Right atrium auricular region (tissue), 2 donors: ENCODE measurements around the gene TBX15. TPM values are rescaled to one million over a fixed set of nuclear protein-coding genes. Genes with fewer than 3 reads are reported as not detected.

ENCODE experiments used
- DNase-seq: peaks from one replicate; pipeline ENCODE4 v3.0.0-alpha.2; 2019; ENCODE audit warnings: low spot score
- H3K27ac ChIP-seq, 2 donors: fragments of 200-600 bp; sonication (generic); 1 replicate in 1 of 2; 2 replicates in 1 of 2; pipeline ENCODE4 v1.5.1; 2016 to 2019
- H3K27me3 ChIP-seq, 2 donors: fragments of 200-600 bp; sonication (generic); one replicate each; pipeline versions ENCODE4 v1.5.1 to v1.6.0; 2017 to 2019
- H3K36me3 ChIP-seq: fragments of 200-600 bp; sonication (generic); one replicate; pipeline ENCODE4 v1.5.1; 2016
- H3K4me1 ChIP-seq, 2 donors: fragments of 200-600 bp; sonication (generic); one replicate each; pipeline versions ENCODE4 v1.5.1 to v1.6.0; 2017 to 2019
- H3K4me3 ChIP-seq, 2 donors: fragments of 200-600 bp; sonication (generic); 1 replicate in 1 of 2; 2 replicates in 1 of 2; pipeline ENCODE4 v1.5.1; 2017 to 2019; ENCODE audit warnings: mild to moderate bottlenecking in 1 of 2, moderate library complexity in 1 of 2
- H3K9me3 ChIP-seq, 2 donors: fragments of 200-600 bp; sonication (generic); one replicate each; pipeline ENCODE4 v1.5.1; 2019
- total RNA-seq, 2 donors: library from RNA; depleted of rRNA; stranded (reverse); fragments of >200 nt; gene quantifications; one replicate each; pipeline ENCODE4 v1.1.0, GENCODE V29; 2016
- TF ChIP-seq, protein P1 (sequence below), 2 donors: fragments of 200-600 bp; sonication (generic); IDR thresholded peaks; one replicate each; pipeline ENCODE4 v1.5.1; 2019; ENCODE audit warnings: antibody characterized with exemption in 2 of 2

Gene TBX15
- total RNA-seq, 2 donors from 2014 or later, result 2.1 to 3.6 TPM

GRCh38 chr1:118931876-118932275 lies 56.3 kb downstream of the TBX15 start:
- no peak overlapping the region for H3K27ac ChIP-seq
- H3K36me3 ChIP-seq, result no peaks in the 10 kb centered on the region
- H3K4me1 ChIP-seq, result no peaks in the 10 kb centered on the region
- no peaks in the 10 kb centered on the region for H3K9me3 ChIP-seq
- no peaks in the 10 kb centered on the region for H3K27me3 ChIP-seq
- TF ChIP-seq, protein P1, sequence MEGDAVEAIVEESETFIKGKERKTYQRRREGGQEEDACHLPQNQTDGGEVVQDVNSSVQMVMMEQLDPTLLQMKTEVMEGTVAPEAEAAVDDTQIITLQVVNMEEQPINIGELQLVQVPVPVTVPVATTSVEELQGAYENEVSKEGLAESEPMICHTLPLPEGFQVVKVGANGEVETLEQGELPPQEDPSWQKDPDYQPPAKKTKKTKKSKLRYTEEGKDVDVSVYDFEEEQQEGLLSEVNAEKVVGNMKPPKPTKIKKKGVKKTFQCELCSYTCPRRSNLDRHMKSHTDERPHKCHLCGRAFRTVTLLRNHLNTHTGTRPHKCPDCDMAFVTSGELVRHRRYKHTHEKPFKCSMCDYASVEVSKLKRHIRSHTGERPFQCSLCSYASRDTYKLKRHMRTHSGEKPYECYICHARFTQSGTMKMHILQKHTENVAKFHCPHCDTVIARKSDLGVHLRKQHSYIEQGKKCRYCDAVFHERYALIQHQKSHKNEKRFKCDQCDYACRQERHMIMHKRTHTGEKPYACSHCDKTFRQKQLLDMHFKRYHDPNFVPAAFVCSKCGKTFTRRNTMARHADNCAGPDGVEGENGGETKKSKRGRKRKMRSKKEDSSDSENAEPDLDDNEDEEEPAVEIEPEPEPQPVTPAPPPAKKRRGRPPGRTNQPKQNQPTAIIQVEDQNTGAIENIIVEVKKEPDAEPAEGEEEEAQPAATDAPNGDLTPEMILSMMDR (IDR thresholded peaks at IDR 0.05), result no peak
- no peak overlapping the region for H3K4me3 ChIP-seq
- no peak for DNase-seq

- Histone ChIP-seq H3K4me1 (no peaks in the 10 kb centered on the region), H3K9me3 (no peaks in the 10 kb centered on the region), H3K4me3 (no peak overlapping the region), H3K27me3 (no peaks in the 10 kb centered on the region), H3K36me3 (no peaks in the 10 kb centered on the region), H3K27ac (no peak overlapping the region)
- no peak for DNase-seq
- TF ChIP-seq, protein P1 (IDR thresholded peaks at IDR 0.05), result no peak
Measured at GRCh38 chr1:118928739-118929554, 59.2 kb downstream of the TBX15 start.

DNA sequence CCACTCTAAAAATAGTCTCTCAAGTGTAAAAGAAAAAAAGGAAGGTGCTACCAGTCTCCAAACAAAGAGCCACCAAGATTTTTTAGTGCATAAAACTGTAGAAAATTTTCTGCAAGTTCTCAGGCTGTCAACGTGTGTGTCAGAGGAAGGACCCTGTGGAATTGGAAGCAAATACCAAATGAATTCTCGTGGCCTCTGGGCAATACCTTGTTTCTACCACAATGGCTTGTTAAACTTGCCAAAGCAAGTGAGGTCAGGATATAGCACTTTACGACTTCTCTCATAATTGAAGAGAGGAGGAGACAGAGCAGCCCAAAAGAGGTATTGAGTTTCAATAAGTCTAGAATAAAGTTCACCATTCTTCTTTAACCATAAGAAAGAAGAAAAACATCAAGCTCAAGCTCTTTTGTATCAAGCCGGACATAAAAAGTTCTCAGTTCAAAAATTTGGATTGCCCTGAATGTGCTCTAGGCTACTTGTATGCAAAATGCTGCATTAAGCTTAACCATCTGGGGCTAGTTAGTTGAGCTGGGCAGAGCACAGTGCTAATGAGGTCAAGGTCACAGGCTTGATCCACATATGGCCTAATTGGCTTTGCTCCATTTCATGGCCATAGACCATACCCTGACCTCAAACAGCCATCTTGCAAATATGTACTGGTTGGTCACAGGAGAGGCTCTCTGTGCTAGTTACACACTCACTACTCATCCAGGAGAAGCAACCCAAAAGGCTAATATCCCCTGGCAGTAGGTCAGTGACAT lies 60.5 kb downstream of the TBX15 start:
- Histone ChIP-seq H3K27ac (no peak overlapping the region), H3K36me3 (no peaks in the 10 kb centered on the region), H3K4me1 (no peaks in the 10 kb centered on the region), H3K27me3 (no peaks in the 10 kb centered on the region), H3K4me3 (no peak overlapping the region), H3K9me3 (no peaks in the 10 kb centered on the region)
- DNase-seq, result no peak
- TF ChIP-seq, protein P1 (IDR thresholded peaks at IDR 0.05), result no peak

GRCh38 chr1:118926261-118926660 lies 61.9 kb downstream of the TBX15 start:
- Histone ChIP-seq H3K4me3 (no peak overlapping the region), H3K4me1 (no peaks in the 10 kb centered on the region), H3K9me3 (no peaks in the 10 kb centered on the region), H3K27me3 (no peaks in the 10 kb centered on the region), H3K36me3 (no peaks in the 10 kb centered on the region), H3K27ac (no peak overlapping the region)
- no peak for DNase-seq
- TF ChIP-seq, protein P1 (IDR thresholded peaks at IDR 0.05), result no peak

- no peak for DNase-seq
- H3K27ac ChIP-seq, result no peak overlapping the region
- no peaks in the 10 kb centered on the region for H3K27me3 ChIP-seq
- no peaks in the 10 kb centered on the region for H3K9me3 ChIP-seq
- H3K4me1 ChIP-seq, result no peaks in the 10 kb centered on the region
- TF ChIP-seq, protein P1 (IDR thresholded peaks at IDR 0.05), result no peak
- H3K4me3 ChIP-seq, result no peak overlapping the region
- H3K36me3 ChIP-seq, result no peaks in the 10 kb centered on the region
Measured at GRCh38 chr1:118925651-118926050, 62.5 kb downstream of the TBX15 start.
